GM12878 (cell line): ENCODE data around the gene GTPBP1. TPM values are rescaled to one million over a fixed set of nuclear protein-coding genes. Genes with fewer than 3 reads are reported as not detected.

ENCODE experiments used
- CBX5 ChIP-seq: sonication (generic); IDR thresholded peaks from 2 replicates; pipeline ENCODE4 v1.6.1; 2016; ENCODE audit warnings: low read depth, moderate library complexity, mild to moderate bottlenecking, inconsistent platforms
- E2F4 ChIP-seq: IDR thresholded peaks from 2 replicates; pipeline ENCODE4 v1.6.1; 2012; ENCODE audit warnings: low read depth, low read length, improper control_type of control experiment
- FOXK2 ChIP-seq: fragments of 450-650 bp; IDR thresholded peaks from 2 replicates; pipeline ENCODE4 v1.6.1; 2017; ENCODE audit warnings: mild to moderate bottlenecking, moderate library complexity
- HDGF ChIP-seq: fragments of 450-650 bp; IDR thresholded peaks from 2 replicates; pipeline ENCODE4 v1.6.1; 2016; ENCODE audit warnings: antibody characterized with exemption
- IRF4 ChIP-seq: IDR thresholded peaks from 2 replicates; pipeline ENCODE4 v1.6.1; 2011; ENCODE audit warnings: low read depth, low read length
- JUNB ChIP-seq: IDR thresholded peaks from 2 replicates; pipeline ENCODE4 v1.6.1; 2016; ENCODE audit warnings: antibody characterized with exemption, mild to moderate bottlenecking
- MLLT1 ChIP-seq: fragments of 450-650 bp; IDR thresholded peaks from 2 replicates; pipeline ENCODE4 v1.6.1; 2016; ENCODE audit warnings: mild to moderate bottlenecking
- PAX5 ChIP-seq: IDR thresholded peaks from 2 replicates; pipeline ENCODE4 v1.6.1; 2011; ENCODE audit warnings: low read depth, low read length, borderline replicate concordance
- RBBP5 ChIP-seq: fragments of 200-600 bp; sonication (generic); conservative IDR thresholded peaks from 2 replicates; pipeline ENCODE4 v1.6.1; 2016
- REST ChIP-seq: IDR thresholded peaks from 2 replicates; pipeline ENCODE4 v1.6.1; 2012; ENCODE audit warnings: mild to moderate bottlenecking, low read depth, low read length
- RUNX3 ChIP-seq: IDR thresholded peaks from 2 replicates; pipeline ENCODE4 v1.6.1; 2012; ENCODE audit warnings: low read length, inconsistent platforms
- SMAD5 ChIP-seq: IDR thresholded peaks from 2 replicates; pipeline ENCODE4 v1.6.1; 2016; ENCODE audit warnings: antibody characterized with exemption, low read depth
- STAT3 ChIP-seq: IDR thresholded peaks from 2 replicates; pipeline ENCODE4 v1.6.1; 2011; ENCODE audit warnings: low read depth, low read length, improper control_type of control experiment
- SUZ12 ChIP-seq: fragments of 200-600 bp; sonication (generic); IDR thresholded peaks from one replicate; pipeline ENCODE4 v1.6.1; 2018; ENCODE audit warnings: antibody characterized with exemption, mild to moderate bottlenecking; ENCODE audit not compliant: unreplicated experiment
- YBX1 ChIP-seq: fragments of 450-650 bp; IDR thresholded peaks from 2 replicates; pipeline ENCODE4 v1.6.1; 2016; ENCODE audit warnings: antibody characterized with exemption
- ZNF384 ChIP-seq: IDR thresholded peaks from 2 replicates; pipeline ENCODE4 v1.6.1; 2012; ENCODE audit warnings: low read depth, mild to moderate bottlenecking, low read length, improper control_type of control experiment, borderline replicate concordance
- polyA plus RNA-seq, 11 experiments: library from polyadenylated mRNA; depleted of rRNA in 4 of 11; unstranded in 6 of 11; stranded (reverse) in 5 of 11; fragments of >200 nt; fragmentation: Nextera tagmentation in 4 of 11; fragmentation: Illumina TruSeq in 1 of 11; extraction: Ambion mirVana in 4 of 11; extraction: Trizol in 1 of 11; gene quantifications; 1 replicate in 1 of 11; 2 replicates in 10 of 11; pipeline versions ENCODE4 v1.2.1 to v1.2.3, GENCODE V29; 2011 to 2016; ENCODE audit warnings: inconsistent platforms in 2 of 11, missing spikeins in 2 of 11, low read depth in 1 of 11
- total RNA-seq, 4 experiments: library from RNA; depleted of rRNA in 3 of 4; stranded (reverse); fragments of >200 nt in 3 of 4; fragmentation: Illumina TruSeq in 1 of 4; extraction: Trizol in 1 of 4; gene quantifications; 2 replicates each; pipeline versions ENCODE4 v1.2.1 to v1.2.3, GENCODE V29; 2013 to 2021
- TF ChIP-seq, protein P1 (sequence below): fragments of 450-650 bp; IDR thresholded peaks from 2 replicates; pipeline ENCODE4 v1.6.1; 2016; ENCODE audit warnings: mild to moderate bottlenecking, moderate library complexity, borderline replicate concordance
- TF ChIP-seq, protein P2 (sequence below), 3 experiments: IDR thresholded peaks in 2 of 3; conservative IDR thresholded peaks in 1 of 3; 2 replicates each; pipeline ENCODE4 v1.5.1; 2011; ENCODE audit warnings: low read depth in 3 of 3, low read length in 3 of 3, mild to moderate bottlenecking in 3 of 3, control low read depth in 2 of 3, moderate library complexity in 2 of 3, inconsistent platforms in 1 of 3, mixed read lengths in 1 of 3; ENCODE audit not compliant: control insufficient read depth in 2 of 3, insufficient read depth in 1 of 3; ENCODE audit errors: extremely low read depth in 1 of 3

Gene GTPBP1
- total and polyA plus RNA-seq, 10 of the 15 experiments (the other 5 are each of a cell fraction or from before 2014, with no cell fraction given): 0.89 to 63.1 (median 34.2) TPM

- TF ChIP-seq, protein P1, sequence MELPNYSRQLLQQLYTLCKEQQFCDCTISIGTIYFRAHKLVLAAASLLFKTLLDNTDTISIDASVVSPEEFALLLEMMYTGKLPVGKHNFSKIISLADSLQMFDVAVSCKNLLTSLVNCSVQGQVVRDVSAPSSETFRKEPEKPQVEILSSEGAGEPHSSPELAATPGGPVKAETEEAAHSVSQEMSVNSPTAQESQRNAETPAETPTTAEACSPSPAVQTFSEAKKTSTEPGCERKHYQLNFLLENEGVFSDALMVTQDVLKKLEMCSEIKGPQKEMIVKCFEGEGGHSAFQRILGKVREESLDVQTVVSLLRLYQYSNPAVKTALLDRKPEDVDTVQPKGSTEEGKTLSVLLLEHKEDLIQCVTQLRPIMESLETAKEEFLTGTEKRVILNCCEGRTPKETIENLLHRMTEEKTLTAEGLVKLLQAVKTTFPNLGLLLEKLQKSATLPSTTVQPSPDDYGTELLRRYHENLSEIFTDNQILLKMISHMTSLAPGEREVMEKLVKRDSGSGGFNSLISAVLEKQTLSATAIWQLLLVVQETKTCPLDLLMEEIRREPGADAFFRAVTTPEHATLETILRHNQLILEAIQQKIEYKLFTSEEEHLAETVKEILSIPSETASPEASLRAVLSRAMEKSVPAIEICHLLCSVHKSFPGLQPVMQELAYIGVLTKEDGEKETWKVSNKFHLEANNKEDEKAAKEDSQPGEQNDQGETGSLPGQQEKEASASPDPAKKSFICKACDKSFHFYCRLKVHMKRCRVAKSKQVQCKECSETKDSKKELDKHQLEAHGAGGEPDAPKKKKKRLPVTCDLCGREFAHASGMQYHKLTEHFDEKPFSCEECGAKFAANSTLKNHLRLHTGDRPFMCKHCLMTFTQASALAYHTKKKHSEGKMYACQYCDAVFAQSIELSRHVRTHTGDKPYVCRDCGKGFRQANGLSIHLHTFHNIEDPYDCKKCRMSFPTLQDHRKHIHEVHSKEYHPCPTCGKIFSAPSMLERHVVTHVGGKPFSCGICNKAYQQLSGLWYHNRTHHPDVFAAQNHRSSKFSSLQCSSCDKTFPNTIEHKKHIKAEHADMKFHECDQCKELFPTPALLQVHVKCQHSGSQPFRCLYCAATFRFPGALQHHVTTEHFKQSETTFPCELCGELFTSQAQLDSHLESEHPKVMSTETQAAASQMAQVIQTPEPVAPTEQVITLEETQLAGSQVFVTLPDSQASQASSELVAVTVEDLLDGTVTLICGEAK: no peak
- TF ChIP-seq CBX5 (no peak), YBX1 (no peak), PAX5 (no peak), MLLT1 (no peak), FOXK2 (no peak), REST (no peak), E2F4 (no peak), IRF4 (0 out of 2 replicates have a peak, but pooled peaks have one; percentile 8), HDGF (no peak), STAT3 (no peak), SUZ12 (no peak), JUNB (no peak), RBBP5 (no peak), SMAD5 (no peak), ZNF384 (no peak), RUNX3 (peak; percentile 45; the same call in 1 of the 2 replicates)
- TF ChIP-seq, protein P2, sequence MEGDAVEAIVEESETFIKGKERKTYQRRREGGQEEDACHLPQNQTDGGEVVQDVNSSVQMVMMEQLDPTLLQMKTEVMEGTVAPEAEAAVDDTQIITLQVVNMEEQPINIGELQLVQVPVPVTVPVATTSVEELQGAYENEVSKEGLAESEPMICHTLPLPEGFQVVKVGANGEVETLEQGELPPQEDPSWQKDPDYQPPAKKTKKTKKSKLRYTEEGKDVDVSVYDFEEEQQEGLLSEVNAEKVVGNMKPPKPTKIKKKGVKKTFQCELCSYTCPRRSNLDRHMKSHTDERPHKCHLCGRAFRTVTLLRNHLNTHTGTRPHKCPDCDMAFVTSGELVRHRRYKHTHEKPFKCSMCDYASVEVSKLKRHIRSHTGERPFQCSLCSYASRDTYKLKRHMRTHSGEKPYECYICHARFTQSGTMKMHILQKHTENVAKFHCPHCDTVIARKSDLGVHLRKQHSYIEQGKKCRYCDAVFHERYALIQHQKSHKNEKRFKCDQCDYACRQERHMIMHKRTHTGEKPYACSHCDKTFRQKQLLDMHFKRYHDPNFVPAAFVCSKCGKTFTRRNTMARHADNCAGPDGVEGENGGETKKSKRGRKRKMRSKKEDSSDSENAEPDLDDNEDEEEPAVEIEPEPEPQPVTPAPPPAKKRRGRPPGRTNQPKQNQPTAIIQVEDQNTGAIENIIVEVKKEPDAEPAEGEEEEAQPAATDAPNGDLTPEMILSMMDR (IDR thresholded peaks at IDR 0.05 in 2 of 3, conservative IDR thresholded peaks at IDR 0.05 in 1 of 3; ENCODE audit: control insufficient read depth in 2 of 3, extremely low read depth in 1 of 3, insufficient read depth in 1 of 3, low read depth in 3 of 3, low read length in 3 of 3): no peak
These were observed 48.5 kb upstream of the GTPBP1 start (continued) for GRCh38 chr22:38657045-38657909.
